Sigmoid colon (tissue), 4 donors: ENCODE data around the gene CHAF1B.

ENCODE experiments used
- EP300 ChIP-seq, 4 donors: sonication (generic); formaldehyde crosslinking; IDR thresholded peaks; one replicate each; pipeline ENCODE4 v1.6.1; 2017; ENCODE audit warnings: antibody characterized with exemption in 4 of 4
- POLR2A ChIP-seq, 2 donors: fragments of 450-650 bp; IDR thresholded peaks; one replicate each; pipeline ENCODE4 v1.6.1; 2016; ENCODE audit warnings: antibody characterized with exemption in 2 of 2, mild to moderate bottlenecking in 2 of 2, moderate library complexity in 2 of 2
- POLR2AphosphoS5 ChIP-seq, 4 donors: sonication (generic); formaldehyde crosslinking; IDR thresholded peaks; one replicate each; pipeline ENCODE4 v1.6.1; 2017; ENCODE audit warnings: antibody characterized with exemption in 4 of 4
- TF ChIP-seq, protein P1 (sequence below), 4 experiments: fragments of 450-650 bp in 3 of 4; fragments of 200-600 bp in 1 of 4; IDR thresholded peaks; one replicate each; pipeline ENCODE4 v1.5.1; 2016 to 2019; ENCODE audit warnings: antibody characterized with exemption in 4 of 4, mild to moderate bottlenecking in 3 of 4, moderate library complexity in 2 of 4

- TF ChIP-seq EP300 (IDR thresholded peaks at IDR 0.05): no peak
- TF ChIP-seq, protein P1, sequence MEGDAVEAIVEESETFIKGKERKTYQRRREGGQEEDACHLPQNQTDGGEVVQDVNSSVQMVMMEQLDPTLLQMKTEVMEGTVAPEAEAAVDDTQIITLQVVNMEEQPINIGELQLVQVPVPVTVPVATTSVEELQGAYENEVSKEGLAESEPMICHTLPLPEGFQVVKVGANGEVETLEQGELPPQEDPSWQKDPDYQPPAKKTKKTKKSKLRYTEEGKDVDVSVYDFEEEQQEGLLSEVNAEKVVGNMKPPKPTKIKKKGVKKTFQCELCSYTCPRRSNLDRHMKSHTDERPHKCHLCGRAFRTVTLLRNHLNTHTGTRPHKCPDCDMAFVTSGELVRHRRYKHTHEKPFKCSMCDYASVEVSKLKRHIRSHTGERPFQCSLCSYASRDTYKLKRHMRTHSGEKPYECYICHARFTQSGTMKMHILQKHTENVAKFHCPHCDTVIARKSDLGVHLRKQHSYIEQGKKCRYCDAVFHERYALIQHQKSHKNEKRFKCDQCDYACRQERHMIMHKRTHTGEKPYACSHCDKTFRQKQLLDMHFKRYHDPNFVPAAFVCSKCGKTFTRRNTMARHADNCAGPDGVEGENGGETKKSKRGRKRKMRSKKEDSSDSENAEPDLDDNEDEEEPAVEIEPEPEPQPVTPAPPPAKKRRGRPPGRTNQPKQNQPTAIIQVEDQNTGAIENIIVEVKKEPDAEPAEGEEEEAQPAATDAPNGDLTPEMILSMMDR (IDR thresholded peaks at IDR 0.05): no peak
- no peak for TF ChIP-seq POLR2A (IDR thresholded peaks at IDR 0.05)
- no peak for TF ChIP-seq POLR2AphosphoS5 (IDR thresholded peaks at IDR 0.05)
Observed at GRCh38 chr21:36456729-36457414, 71.7 kb downstream of the CHAF1B start.
